ENCODE data around the gene SCAPER. TPM values are rescaled to one million over a fixed set of nuclear protein-coding genes. Genes with fewer than 3 reads are reported as not detected.

SCAPER gene
- total and polyA plus RNA-seq, 11 donors = 6.7 to 53.9 (median 38.3) TPM

GRCh38 chr15:76865548-76865991, 39.6 kb downstream of the SCAPER start:
- Histone ChIP-seq H3K9me3 (no peaks in the 10 kb centered on the region), H3K27ac (peak overlapping the region in 8 of 12 donors; percentile 5 to 65 (median 42)), H3K27me3 (no peaks in the 10 kb centered on the region), H3K4me1 (peaks cover 0 to 36% (median 12%) of the 10 kb centered on the region in 12 donors), H3K36me3 (peaks cover 0 to 6% (median 0%) of the 10 kb centered on the region in 9 donors), H3K4me3 (no peak overlapping the region)
- TF ChIP-seq POLR2A (IDR thresholded peaks at IDR 0.05) (no peak), CTCF (IDR thresholded peaks at IDR 0.05) (no peak)
- peak in 2 of 4 donors; percentile 28 to 35 for ATAC-seq
- WGBS, 4 donors = 64 to 82% (median 68%) methylated on average over 4 of the region's 4 CpGs
- intact Hi-C loops (cut with DNase I) = loop anchor here in 6 of 10 donors (5.0 to 10.0 kb wide), 7 partner anchors 201 to 811 kb away; partner anchors contain the start of gene TMEM266 (in 1 of the 6)
- DNase-seq = no peak

GRCh38 chr15:76864586-76864985, 40.6 kb downstream of the SCAPER start:
- H3K9me3 ChIP-seq = no peaks in the 10 kb centered on the region
- ATAC-seq (no peak), DNase-seq (no peak)
- intact Hi-C loops (cut with DNase I) = loop anchor here in 5 of 10 donors (10.0 kb wide), 5 partner anchors 200 to 810 kb away; partner anchors contain the start of gene TMEM266 (in 1 of the 5)
- H3K36me3 ChIP-seq = peaks cover 0 to 6% (median 0%) of the 10 kb centered on the region in 9 donors
- H3K27ac ChIP-seq = peak overlapping the region in 1 of 12 donors; percentile 6
- TF ChIP-seq CTCF (IDR thresholded peaks at IDR 0.05) (no peak), POLR2A (IDR thresholded peaks at IDR 0.05) (no peak)
- H3K4me3 ChIP-seq = no peak overlapping the region
- peaks cover 0 to 36% (median 12%) of the 10 kb centered on the region in 12 donors for H3K4me1 ChIP-seq
- H3K27me3 ChIP-seq = no peaks in the 10 kb centered on the region

GRCh38 chr15:76863693-76864092, 41.4 kb downstream of the SCAPER start:
- intact Hi-C loops (cut with DNase I) = loop anchor here in 5 of 10 donors (10.0 kb wide), 5 partner anchors 199 to 809 kb away; partner anchors contain the start of gene TMEM266 (in 1 of the 5)
- WGBS, 4 donors = 95 to 98% (median 97%) methylated on average over 2 of the region's 2 CpGs

More at GRCh38 chr15:76863693-76864092, 41.4 kb downstream of the SCAPER start:
- H3K4me1 ChIP-seq = peaks cover 0 to 36% (median 10%) of the 10 kb centered on the region in 12 donors
- peaks cover 0 to 6% (median 0%) of the 10 kb centered on the region in 9 donors for H3K36me3 ChIP-seq
- H3K9me3 ChIP-seq = no peaks in the 10 kb centered on the region
- H3K4me3 ChIP-seq = no peak overlapping the region
- H3K27me3 ChIP-seq = no peaks in the 10 kb centered on the region
- no peak overlapping the region for H3K27ac ChIP-seq
- ATAC-seq (no peak), DNase-seq (no peak)
- TF ChIP-seq CTCF (IDR thresholded peaks at IDR 0.05) (no peak), POLR2A (IDR thresholded peaks at IDR 0.05) (no peak)
